Renal cortex interstitium (tissue), 15 donors: ENCODE data around the gene OFD1. TPM values are rescaled to one million over a fixed set of nuclear protein-coding genes. Genes with fewer than 3 reads are reported as not detected.
A peak's percentile ranks its signal among the peaks of the same experiment; 100 is the strongest.

Experiments used
- DNase-seq, 11 donors: peaks; one replicate each; pipeline ENCODE4 v3.0.0-alpha.2; 2013; ENCODE audit warnings: low read depth in 9 of 11, low spot score in 4 of 11; ENCODE audit errors: extremely low read depth in 1 of 11
- long read RNA-seq, 16 experiments: transcript quantifications; one replicate each; lab custom pipeline, GENCODE V29; 2026
- polyA plus RNA-seq, 3 donors: library from polyadenylated mRNA; unstranded; fragments of 120-200 nt; gene quantifications; one replicate each; pipeline ENCODE4 v1.2.1, GENCODE V29; 2013; ENCODE audit not compliant: insufficient read length in 3 of 3

The OFD1 gene
- polyA plus RNA-seq: 10 to 100 TPM; 35.5 to 72.5 (median 43.3) TPM
- long read RNA-seq, donor 1, partial matches to known transcripts: 12 of 13 reads
- long read RNA-seq, donor 1, other reads (novel, unspliced or antisense): 0 of 13 reads
- long read RNA-seq, donor 2: 0 reads
- long read RNA-seq, donor 3, partial matches to known transcripts: 41 of 62 reads
- long read RNA-seq, donor 3, other reads (novel, unspliced or antisense): 20 of 62 reads
- long read RNA-seq, donor 4, partial matches to known transcripts: 20 of 21 reads
- long read RNA-seq, donor 4, other reads (novel, unspliced or antisense): 0 of 21 reads
- long read RNA-seq, donor 5, full-length matches to known transcripts: 12 of 54 reads
- long read RNA-seq, donor 5, partial matches to known transcripts: 42 of 54 reads
- long read RNA-seq, donor 5, other reads (novel, unspliced or antisense): 0 of 54 reads
- long read RNA-seq, donor 6, partial matches to known transcripts: 11 of 16 reads
- long read RNA-seq, donor 6, other reads (novel, unspliced or antisense): 0 of 16 reads
- long read RNA-seq, donor 7, partial matches to known transcripts: 8 of 8 reads
- long read RNA-seq, donor 7, other reads (novel, unspliced or antisense): 0 of 8 reads
- long read RNA-seq, donor 8, transcript OFD1-207 (3 exons, 496 nt): major isoform, 6 of 52 reads
- long read RNA-seq, donor 8, partial matches to known transcripts: 45 of 52 reads
- long read RNA-seq, donor 8, other reads (novel, unspliced or antisense): 0 of 52 reads
- long read RNA-seq, donor 9, partial matches to known transcripts: 17 of 17 reads
- long read RNA-seq, donor 9, other reads (novel, unspliced or antisense): 0 of 17 reads
- long read RNA-seq, donor 10, partial matches to known transcripts: 23 of 24 reads
- long read RNA-seq, donor 10, other reads (novel, unspliced or antisense): 0 of 24 reads
- long read RNA-seq, donor 11, partial matches to known transcripts: 11 of 14 reads
- long read RNA-seq, donor 11, other reads (novel, unspliced or antisense): 0 of 14 reads
- long read RNA-seq, donor 12, partial matches to known transcripts: 0 of 4 reads
- long read RNA-seq, donor 12, other reads (novel, unspliced or antisense): 0 of 4 reads
- long read RNA-seq, donor 13, partial matches to known transcripts: 17 of 22 reads
- long read RNA-seq, donor 13, other reads (novel, unspliced or antisense): 0 of 22 reads
- long read RNA-seq, donor 14, partial matches to known transcripts: 6 of 6 reads
- long read RNA-seq, donor 14, other reads (novel, unspliced or antisense): 0 of 6 reads
- long read RNA-seq, donor 15, partial matches to known transcripts: 5 of 6 reads
- long read RNA-seq, donor 15, other reads (novel, unspliced or antisense): 0 of 6 reads
- long read RNA-seq, donor 16, transcript OFD1-207 (3 exons, 496 nt): major isoform, 6 of 45 reads
- long read RNA-seq, donor 16, partial matches to known transcripts: 38 of 45 reads
- long read RNA-seq, donor 16, other reads (novel, unspliced or antisense): 0 of 45 reads

GRCh38 chrX:13734278-13735172 is at the start of gene OFD1, which contains the start of gene TRAPPC2:
Gene OFD1 (plus strand): TSS chrX:13734748. CDS start chrX:13735072, 324 bp downstream.
Gene TRAPPC2 (minus strand): TSS chrX:13734620. CDS start chrX:13719963, 14,657 bp downstream.
- DNase-seq: peak; percentile 70 to 96 (median 93)

GRCh38 chrX:13685126-13685763 is 49.3 kb upstream of the OFD1 start:
- DNase-seq: no peak

GRCh38 chrX:13687203-13687602 is 47.3 kb upstream of the OFD1 start:
- DNase-seq: no peak

GRCh38 chrX:13688384-13688957 is 46.1 kb upstream of the OFD1 start:
- peak in 1 of 11 donors; percentile 2 for DNase-seq

GRCh38 chrX:13688958-13689740 is 45.4 kb upstream of the OFD1 start, which contains the start of gene RAB9A:
Gene RAB9A (plus strand): TSS chrX:13689128. CDS start chrX:13708747, 19,619 bp downstream.
- DNase-seq: peak in 10 of 11 donors; percentile 33 to 75 (median 64)

- DNase-seq: peak in 5 of 11 donors; percentile 9 to 19 (median 15)
These were observed 44.8 kb upstream of the OFD1 start for GRCh38 chrX:13689741-13690211.

- no peak for DNase-seq
These were observed 43.7 kb upstream of the OFD1 start for GRCh38 chrX:13690836-13691235.

- no peak for DNase-seq
These were observed 42.6 kb upstream of the OFD1 start for GRCh38 chrX:13691841-13692371.

GRCh38 chrX:13692771-13693231 is 41.7 kb upstream of the OFD1 start:
- no peak for DNase-seq

- DNase-seq: no peak
These were observed 41.1 kb upstream of the OFD1 start for GRCh38 chrX:13693341-13693961.

GRCh38 chrX:13694359-13694758 is 40.2 kb upstream of the OFD1 start:
- DNase-seq: no peak

- no peak for DNase-seq
These were observed 39.6 kb upstream of the OFD1 start for GRCh38 chrX:13694983-13695382.

GRCh38 chrX:13695601-13696115 is 38.9 kb upstream of the OFD1 start:
- no peak for DNase-seq

GRCh38 chrX:13697455-13697854 is 37.1 kb upstream of the OFD1 start:
- no peak for DNase-seq

GRCh38 chrX:13697976-13698375 is 36.6 kb upstream of the OFD1 start:
- no peak for DNase-seq
